H9 (cell line): ENCODE results near the gene FADD. TPM values are rescaled to one million over a fixed set of nuclear protein-coding genes. Genes with fewer than 3 reads are reported as not detected.
A peak's percentile ranks its signal among the peaks of the same experiment; 100 is the strongest.

ENCODE experiments used
- DNase-seq: peaks from one replicate; pipeline ENCODE4 v3.0.0-alpha.2; 2017
- H2AFZ ChIP-seq: one replicate; pipeline ENCODE4 v1.6.1; 2013; ENCODE audit warnings: mild to moderate bottlenecking, low read length, control low read depth, moderate library complexity
- H2AK5ac ChIP-seq: 2 replicates; pipeline ENCODE4 v1.6.1; 2013; ENCODE audit warnings: low read length, control low read depth, mixed read lengths; ENCODE audit not compliant: insufficient read length
- H2BK120ac ChIP-seq: one replicate; pipeline ENCODE4 v1.6.1; 2013; ENCODE audit warnings: low read depth, mild to moderate bottlenecking, low read length, control low read depth, inconsistent platforms; ENCODE audit not compliant: poor library complexity, severe bottlenecking
- H2BK12ac ChIP-seq: 2 replicates; pipeline ENCODE4 v1.6.1; 2013; ENCODE audit warnings: low read length, control low read depth, mixed read lengths, low read depth; ENCODE audit not compliant: insufficient read length
- H2BK15ac ChIP-seq: 2 replicates; pipeline ENCODE4 v1.6.1; 2013; ENCODE audit warnings: low read depth, low read length, control low read depth
- H2BK20ac ChIP-seq: one replicate; pipeline ENCODE4 v1.6.1; 2013; ENCODE audit warnings: low read depth, mild to moderate bottlenecking, low read length, control low read depth, inconsistent platforms; ENCODE audit not compliant: poor library complexity, severe bottlenecking
- H2BK5ac ChIP-seq: 2 replicates; pipeline ENCODE4 v1.6.1; 2013; ENCODE audit warnings: low read length, control low read depth, mixed read lengths; ENCODE audit not compliant: insufficient read length
- H3K14ac ChIP-seq: 2 replicates; pipeline ENCODE4 v1.6.1; 2013; ENCODE audit warnings: low read length, control low read depth; ENCODE audit not compliant: insufficient read depth
- H3K18ac ChIP-seq: 2 replicates; pipeline ENCODE4 v1.6.1; 2013; ENCODE audit warnings: low read depth, mild to moderate bottlenecking, mixed read lengths, low read length, control low read depth; ENCODE audit not compliant: insufficient read length
- H3K23ac ChIP-seq: 2 replicates; pipeline ENCODE4 v1.6.1; 2013; ENCODE audit warnings: low read length, control low read depth, mixed read lengths, low read depth; ENCODE audit not compliant: insufficient read length
- H3K23me2 ChIP-seq: 2 replicates; pipeline ENCODE4 v1.6.1; 2013; ENCODE audit warnings: low read depth, mild to moderate bottlenecking, mixed read lengths, low read length, control low read depth; ENCODE audit not compliant: insufficient read length, poor library complexity, severe bottlenecking
- H3K27ac ChIP-seq: 2 replicates; pipeline ENCODE4 v1.5.1; 2013; ENCODE audit warnings: low read length, control low read depth, mixed read lengths, low read depth; ENCODE audit not compliant: insufficient read length
- H3K27me3 ChIP-seq: 2 replicates; pipeline ENCODE4 v1.6.1; 2013; ENCODE audit warnings: low read length, control low read depth, inconsistent platforms; ENCODE audit not compliant: insufficient read depth
- H3K4ac ChIP-seq: 2 replicates; pipeline ENCODE4 v1.6.1; 2013; ENCODE audit warnings: low read depth, mild to moderate bottlenecking, control low read depth, inconsistent platforms, low read length, moderate library complexity
- H3K4me1 ChIP-seq: 2 replicates; pipeline ENCODE4 v1.6.1; 2013; ENCODE audit warnings: low read length, control low read depth, inconsistent platforms; ENCODE audit not compliant: insufficient read depth
- H3K4me2 ChIP-seq: 2 replicates; pipeline ENCODE4 v1.6.1; 2013; ENCODE audit warnings: low read length, control low read depth, mixed read lengths; ENCODE audit not compliant: insufficient read length, insufficient read depth
- H3K56ac ChIP-seq: 2 replicates; pipeline ENCODE4 v1.6.1; 2013; ENCODE audit warnings: low read depth, mild to moderate bottlenecking, mixed read lengths, low read length, control low read depth; ENCODE audit not compliant: insufficient read length
- H3K79me1 ChIP-seq: 2 replicates; pipeline ENCODE4 v1.6.1; 2013; ENCODE audit warnings: low read depth, mild to moderate bottlenecking, moderate library complexity, low read length, control low read depth, inconsistent platforms; ENCODE audit not compliant: insufficient read depth, poor library complexity, severe bottlenecking
- H3K79me2 ChIP-seq: 2 replicates; pipeline ENCODE4 v1.6.1; 2013; ENCODE audit warnings: low read length, control low read depth, inconsistent platforms; ENCODE audit not compliant: insufficient read depth
- H3K9ac ChIP-seq: 2 replicates; pipeline ENCODE4 v1.6.1; 2013; ENCODE audit warnings: low read length, control low read depth, mixed read lengths; ENCODE audit not compliant: insufficient read length; ENCODE audit errors: extremely low read depth
- H3K9me3 ChIP-seq: one replicate; pipeline ENCODE4 v1.6.1; 2013; ENCODE audit warnings: low read depth, low read length, inconsistent platforms; ENCODE audit not compliant: control insufficient read depth
- H3T11ph ChIP-seq: one replicate; pipeline ENCODE4 v1.6.1; 2013; ENCODE audit warnings: mild to moderate bottlenecking, low read length, control low read depth, inconsistent platforms
- H4K20me1 ChIP-seq: one replicate; pipeline ENCODE4 v1.6.1; 2013; ENCODE audit not compliant: control insufficient read depth, insufficient read length, insufficient read depth
- H4K5ac ChIP-seq: 2 replicates; pipeline ENCODE4 v1.6.1; 2013; ENCODE audit warnings: low read depth, mild to moderate bottlenecking, mixed read lengths, low read length, control low read depth; ENCODE audit not compliant: insufficient read length
- H4K8ac ChIP-seq: replicated peaks from 2 replicates; pipeline ENCODE4 v1.6.1; 2013; ENCODE audit warnings: low read length, control low read depth, mixed read lengths, low read depth; ENCODE audit not compliant: insufficient read length
- H4K91ac ChIP-seq: 2 replicates; pipeline ENCODE4 v1.6.1; 2013; ENCODE audit warnings: low read depth, mild to moderate bottlenecking, moderate library complexity, mixed read lengths, low read length, control low read depth; ENCODE audit not compliant: insufficient read length
- H3K27ac Mint-ChIP-seq, 3 experiments: 2 replicates in 2 of 3; 3 replicates in 1 of 3; pipeline ENCODE4 v1.8.0; 2020 to 2021; ENCODE audit warnings: mixed read lengths in 3 of 3, mild to moderate bottlenecking in 1 of 3, moderate library complexity in 1 of 3
- H3K27me3 Mint-ChIP-seq: 2 replicates; pipeline ENCODE4 v1.8.0; 2021; ENCODE audit warnings: low read depth, mild to moderate bottlenecking, moderate library complexity, mixed read lengths
- H3K36me3 Mint-ChIP-seq, 3 experiments: 2 replicates in 2 of 3; 3 replicates in 1 of 3; pipeline ENCODE4 v1.8.0; 2020 to 2021; ENCODE audit warnings: low read depth in 3 of 3, mixed read lengths in 3 of 3; ENCODE audit not compliant: insufficient read depth in 1 of 3
- H3K4me1 Mint-ChIP-seq, 2 experiments: 2 replicates each; pipeline ENCODE4 v1.8.0; 2020; ENCODE audit warnings: mixed read lengths in 2 of 2
- H3K4me3 Mint-ChIP-seq, 2 experiments: 2 replicates in 1 of 2; 3 replicates in 1 of 2; pipeline ENCODE4 v1.8.0; 2020 to 2021; ENCODE audit warnings: mild to moderate bottlenecking in 2 of 2, mixed read lengths in 2 of 2, moderate library complexity in 1 of 2
- H3K9me3 Mint-ChIP-seq, 2 experiments: 2 replicates in 1 of 2; 3 replicates in 1 of 2; pipeline ENCODE4 v1.8.0; 2020; ENCODE audit warnings: mild to moderate bottlenecking in 2 of 2, mixed read lengths in 2 of 2, moderate library complexity in 1 of 2
- CTCF ChIP-seq: fragments of 200-600 bp; sonication (generic); conservative IDR thresholded peaks from 3 replicates; pipeline ENCODE4 v1.8.0; 2021; ENCODE audit warnings: antibody characterized with exemption, mild to moderate bottlenecking
- WGBS: extraction: QIAGEN DNeasy Blood & Tissue Kit; methylation state at CpG from one replicate; pipeline ENCODE4 v1.1.7; 2013; ENCODE audit warnings: missing lambda C conversion rate, low lambda C conversion rate, mixed read lengths; ENCODE audit not compliant: insufficient read length; ENCODE audit errors: extremely low coverage; 5-methylcytosine and 5-hydroxymethylcytosine counted together
- total RNA-seq: library from RNA; stranded (reverse); gene quantifications from 2 replicates; pipeline ENCODE4 v1.2.1, GENCODE V29; 2021

The FADD gene
- total RNA-seq, 1 experiment from 2014 or later = 51.1 TPM

- no peak overlapping the region for H4K91ac ChIP-seq
- H3K27me3 ChIP-seq = no peaks in the 10 kb centered on the region
- H3K4ac ChIP-seq = no peak overlapping the region
- no peak overlapping the region for H4K8ac ChIP-seq
- no peak overlapping the region for H4K5ac ChIP-seq
- no peak for TF ChIP-seq CTCF
- no peaks in the 10 kb centered on the region for H4K20me1 ChIP-seq
- H2AFZ ChIP-seq = no peak overlapping the region
- no peaks in the 10 kb centered on the region for H3K36me3 Mint-ChIP-seq
- H2AK5ac ChIP-seq = no peak overlapping the region
- no peak overlapping the region for H3T11ph ChIP-seq
- no peaks in the 10 kb centered on the region for H3K4me1 ChIP-seq
- H2BK120ac ChIP-seq = no peak overlapping the region
- H3K27ac ChIP-seq = no peak overlapping the region
- no peaks in the 10 kb centered on the region for H3K79me2 ChIP-seq
- no peak overlapping the region for H2BK5ac ChIP-seq
- WGBS = no CpG with 5 or more reads among the region's 8 CpGs
- no peak overlapping the region for H3K18ac ChIP-seq
- H3K9me3 ChIP-seq = no peaks in the 10 kb centered on the region
- H3K9ac ChIP-seq = no peak overlapping the region
- no peak overlapping the region for H2BK15ac ChIP-seq
- H3K23me2 ChIP-seq = no peaks in the 10 kb centered on the region
- H3K79me1 ChIP-seq = no peaks in the 10 kb centered on the region
- no peaks in the 10 kb centered on the region; the same call in 1 of the 2 replicates for H3K27me3 Mint-ChIP-seq
- DNase-seq = peak; percentile 47
- no peak overlapping the region for H3K56ac ChIP-seq
- no peak overlapping the region for H2BK20ac ChIP-seq
- H3K4me2 ChIP-seq = no peak overlapping the region
- no peaks in the 10 kb centered on the region; a peak in 1 of 5 replicates for H3K9me3 Mint-ChIP-seq
- no peak overlapping the region for H3K14ac ChIP-seq
- H3K23ac ChIP-seq = no peak overlapping the region
- peaks cover 18 to 20% of the 10 kb centered on the region in 2 experiments for H3K4me1 Mint-ChIP-seq
- peak overlapping the region in 1 of 3 experiments; percentile 75; a peak in 1 of 7 replicates for H3K27ac Mint-ChIP-seq
- H3K4me3 Mint-ChIP-seq = no peak overlapping the region; a peak in 1 of 5 replicates
- no peak overlapping the region for H2BK12ac ChIP-seq
These were observed 22.6 kb downstream of the FADD start for GRCh38 chr11:70225681-70226177.
